Right atrium auricular region (tissue), 2 donors: ENCODE data around the gene ATP2B2. TPM values are rescaled to one million over a fixed set of nuclear protein-coding genes. Genes with fewer than 3 reads are reported as not detected.

Source experiments
- DNase-seq: peaks from one replicate; pipeline ENCODE4 v3.0.0-alpha.2; 2019; ENCODE audit warnings: low spot score
- H3K27ac ChIP-seq, 2 donors: fragments of 200-600 bp; sonication (generic); 1 replicate in 1 of 2; 2 replicates in 1 of 2; pipeline ENCODE4 v1.5.1; 2016 to 2019
- H3K27me3 ChIP-seq, 2 donors: fragments of 200-600 bp; sonication (generic); one replicate each; pipeline versions ENCODE4 v1.5.1 to v1.6.0; 2017 to 2019
- H3K36me3 ChIP-seq: fragments of 200-600 bp; sonication (generic); one replicate; pipeline ENCODE4 v1.5.1; 2016
- H3K4me1 ChIP-seq, 2 donors: fragments of 200-600 bp; sonication (generic); one replicate each; pipeline versions ENCODE4 v1.5.1 to v1.6.0; 2017 to 2019
- H3K4me3 ChIP-seq, 2 donors: fragments of 200-600 bp; sonication (generic); 1 replicate in 1 of 2; 2 replicates in 1 of 2; pipeline ENCODE4 v1.5.1; 2017 to 2019; ENCODE audit warnings: mild to moderate bottlenecking in 1 of 2, moderate library complexity in 1 of 2
- H3K9me3 ChIP-seq, 2 donors: fragments of 200-600 bp; sonication (generic); one replicate each; pipeline ENCODE4 v1.5.1; 2019
- total RNA-seq, 2 donors: library from RNA; depleted of rRNA; stranded (reverse); fragments of >200 nt; gene quantifications; one replicate each; pipeline ENCODE4 v1.1.0, GENCODE V29; 2016
- TF ChIP-seq, protein P1 (sequence below), 2 donors: fragments of 200-600 bp; sonication (generic); IDR thresholded peaks; one replicate each; pipeline ENCODE4 v1.5.1; 2019; ENCODE audit warnings: antibody characterized with exemption in 2 of 2

Gene ATP2B2
- total RNA-seq, 2 donors from 2014 or later = 0.12 to 0.15 TPM

DNA sequence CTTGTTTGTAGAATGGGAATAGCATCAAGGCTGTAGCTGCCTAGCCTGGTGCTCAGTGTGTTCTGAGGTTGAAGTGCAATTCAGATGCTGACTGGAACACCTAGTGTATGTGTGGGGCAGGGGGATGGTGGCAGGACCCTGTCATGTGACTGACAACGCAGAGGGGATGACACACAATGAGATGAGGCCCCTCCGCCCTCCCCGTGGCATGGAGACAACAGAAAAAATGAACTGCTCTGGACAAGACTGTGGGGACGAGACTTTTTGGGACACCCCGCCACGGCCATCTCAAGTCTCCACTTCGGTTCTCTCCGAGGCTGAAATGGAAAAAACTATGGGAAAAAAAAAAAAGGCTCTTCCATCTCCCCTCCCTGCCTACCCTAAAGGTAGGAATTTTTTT lies 174.1 kb downstream of the ATP2B2 start:
- Histone ChIP-seq H3K27me3 (no peaks in the 10 kb centered on the region), H3K4me1 (no peaks in the 10 kb centered on the region), H3K4me3 (no peak overlapping the region), H3K9me3 (no peaks in the 10 kb centered on the region), H3K36me3 (no peaks in the 10 kb centered on the region), H3K27ac (no peak overlapping the region)
- TF ChIP-seq, protein P1, sequence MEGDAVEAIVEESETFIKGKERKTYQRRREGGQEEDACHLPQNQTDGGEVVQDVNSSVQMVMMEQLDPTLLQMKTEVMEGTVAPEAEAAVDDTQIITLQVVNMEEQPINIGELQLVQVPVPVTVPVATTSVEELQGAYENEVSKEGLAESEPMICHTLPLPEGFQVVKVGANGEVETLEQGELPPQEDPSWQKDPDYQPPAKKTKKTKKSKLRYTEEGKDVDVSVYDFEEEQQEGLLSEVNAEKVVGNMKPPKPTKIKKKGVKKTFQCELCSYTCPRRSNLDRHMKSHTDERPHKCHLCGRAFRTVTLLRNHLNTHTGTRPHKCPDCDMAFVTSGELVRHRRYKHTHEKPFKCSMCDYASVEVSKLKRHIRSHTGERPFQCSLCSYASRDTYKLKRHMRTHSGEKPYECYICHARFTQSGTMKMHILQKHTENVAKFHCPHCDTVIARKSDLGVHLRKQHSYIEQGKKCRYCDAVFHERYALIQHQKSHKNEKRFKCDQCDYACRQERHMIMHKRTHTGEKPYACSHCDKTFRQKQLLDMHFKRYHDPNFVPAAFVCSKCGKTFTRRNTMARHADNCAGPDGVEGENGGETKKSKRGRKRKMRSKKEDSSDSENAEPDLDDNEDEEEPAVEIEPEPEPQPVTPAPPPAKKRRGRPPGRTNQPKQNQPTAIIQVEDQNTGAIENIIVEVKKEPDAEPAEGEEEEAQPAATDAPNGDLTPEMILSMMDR (IDR thresholded peaks at IDR 0.05) = no peak
- DNase-seq = no peak

DNA sequence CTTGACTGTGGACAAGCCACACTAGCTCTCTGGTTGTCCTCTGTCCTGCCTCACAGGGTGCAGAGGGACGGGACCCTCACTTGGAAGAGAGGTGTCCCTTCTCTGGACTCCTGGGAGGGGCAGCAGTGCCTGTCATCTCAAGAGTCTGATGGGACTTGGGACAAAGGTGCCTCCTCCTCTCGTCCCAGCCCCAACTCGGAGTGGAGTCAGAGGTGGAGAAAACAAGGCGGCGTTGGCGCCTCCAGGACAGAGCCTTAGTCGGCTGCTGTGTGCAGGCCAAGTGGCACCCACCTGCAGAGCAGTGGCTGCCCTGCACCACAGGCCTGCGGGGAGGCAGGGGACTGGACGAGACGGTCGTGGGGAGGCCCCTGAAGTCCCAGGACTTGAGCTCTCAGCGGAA lies 175.1 kb downstream of the ATP2B2 start:
- Histone ChIP-seq H3K27ac (no peak overlapping the region), H3K4me1 (no peaks in the 10 kb centered on the region), H3K27me3 (no peaks in the 10 kb centered on the region), H3K4me3 (no peak overlapping the region), H3K36me3 (no peaks in the 10 kb centered on the region), H3K9me3 (no peaks in the 10 kb centered on the region)
- DNase-seq = no peak
- TF ChIP-seq, protein P1 (IDR thresholded peaks at IDR 0.05) = no peak

DNA sequence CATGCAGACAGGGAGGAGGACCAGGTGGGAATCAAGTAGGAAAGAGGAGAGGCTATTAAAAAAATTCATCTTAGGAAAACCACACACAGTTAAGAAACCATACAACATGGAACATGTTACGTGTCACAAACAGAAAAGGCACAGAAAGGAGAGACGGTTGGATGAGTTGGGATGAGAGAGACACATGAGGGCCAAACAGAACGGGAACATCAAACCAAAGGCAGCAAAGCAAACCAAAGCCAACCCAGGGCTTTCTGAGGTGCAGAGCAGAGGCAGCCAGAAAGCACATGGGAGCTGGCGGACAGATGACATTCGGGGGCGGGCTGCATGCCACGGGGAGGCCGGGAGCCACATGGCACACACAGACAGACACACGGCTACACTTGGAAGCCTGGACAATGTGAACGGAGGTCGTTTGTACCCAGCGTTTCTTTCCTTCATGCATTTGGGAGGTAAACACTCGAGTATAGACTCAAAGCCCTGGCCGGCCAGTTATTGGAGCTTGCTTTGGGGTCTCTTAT lies 175.8 kb downstream of the ATP2B2 start:
- Histone ChIP-seq H3K9me3 (no peaks in the 10 kb centered on the region), H3K4me1 (no peaks in the 10 kb centered on the region), H3K27ac (no peak overlapping the region), H3K27me3 (no peaks in the 10 kb centered on the region), H3K4me3 (no peak overlapping the region), H3K36me3 (no peaks in the 10 kb centered on the region)
- DNase-seq = no peak
- TF ChIP-seq, protein P1 (IDR thresholded peaks at IDR 0.05) = no peak

- Histone ChIP-seq H3K27ac (no peak overlapping the region), H3K27me3 (no peaks in the 10 kb centered on the region), H3K9me3 (no peaks in the 10 kb centered on the region), H3K4me3 (no peak overlapping the region), H3K4me1 (no peaks in the 10 kb centered on the region), H3K36me3 (no peaks in the 10 kb centered on the region)
- DNase-seq = no peak
- TF ChIP-seq, protein P1 (IDR thresholded peaks at IDR 0.05) = no peak
These were observed 176.8 kb downstream of the ATP2B2 start for GRCh38 chr3:10328460-10329071.

DNA sequence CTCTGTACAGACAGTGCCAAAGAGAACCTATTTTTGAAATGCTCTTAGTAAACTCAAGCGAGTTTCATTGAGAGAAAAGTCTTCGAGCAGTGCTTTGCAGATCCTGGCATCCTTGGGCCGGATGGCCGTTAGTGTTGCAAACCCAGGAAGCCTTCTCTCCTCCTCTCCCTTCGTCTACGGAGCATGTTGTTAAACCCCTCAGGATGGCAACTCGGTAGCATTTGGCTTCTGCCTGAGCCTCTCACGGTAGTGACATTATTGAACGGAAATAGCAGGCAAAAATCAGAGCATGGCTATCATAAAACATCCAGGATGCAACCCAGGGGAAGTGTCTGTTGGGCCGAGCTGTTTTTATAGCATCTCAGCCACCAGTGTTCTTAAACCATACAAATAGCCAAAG lies 177.8 kb downstream of the ATP2B2 start:
- DNase-seq = no peak
- no peaks in the 10 kb centered on the region for H3K4me1 ChIP-seq
- H3K27ac ChIP-seq = no peak overlapping the region
- no peaks in the 10 kb centered on the region for H3K9me3 ChIP-seq
- TF ChIP-seq, protein P1 (IDR thresholded peaks at IDR 0.05) = no peak
- H3K27me3 ChIP-seq = no peaks in the 10 kb centered on the region
- no peak overlapping the region for H3K4me3 ChIP-seq
- no peaks in the 10 kb centered on the region for H3K36me3 ChIP-seq

DNA sequence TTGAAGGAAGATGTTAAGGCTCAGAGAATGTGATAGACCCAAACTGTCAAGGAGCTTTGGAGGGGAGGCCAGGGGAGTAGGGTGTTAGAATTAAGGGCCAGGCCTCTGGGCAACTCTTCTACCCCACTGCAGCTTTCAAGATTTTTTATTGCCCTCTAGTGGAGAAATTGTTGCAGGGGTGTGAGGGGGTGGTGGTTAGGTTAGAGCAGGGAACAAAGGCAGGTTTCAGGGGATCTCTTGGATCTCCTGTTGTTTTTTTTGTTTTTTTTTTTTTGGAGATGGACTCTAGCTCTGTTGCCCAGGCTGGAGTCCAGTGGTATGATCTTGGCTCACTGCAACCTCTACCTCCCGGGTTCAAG lies 183.1 kb downstream of the ATP2B2 start:
- Histone ChIP-seq H3K27ac (no peak overlapping the region), H3K4me1 (peaks cover 0 to 23% of the 10 kb centered on the region in 2 donors), H3K4me3 (no peak overlapping the region), H3K27me3 (no peaks in the 10 kb centered on the region), H3K9me3 (no peaks in the 10 kb centered on the region), H3K36me3 (peaks cover 19% of the 10 kb centered on the region)
- TF ChIP-seq, protein P1 (IDR thresholded peaks at IDR 0.05) = no peak
- DNase-seq = no peak
